Astrocyte (in vitro differentiated cells and primary cell): ENCODE measurements around the gene GFRA1.

ENCODE experiments used
- EZH2 ChIP-seq: IDR thresholded peaks from 2 replicates; pipeline ENCODE4 v1.6.1; 2012; ENCODE audit warnings: mild to moderate bottlenecking, low read length, inconsistent platforms; ENCODE audit not compliant: insufficient read depth
- TF ChIP-seq, protein P1 (sequence below): IDR thresholded peaks from 2 replicates; pipeline ENCODE4 v1.5.1; 2011; ENCODE audit warnings: low read depth, mild to moderate bottlenecking, inconsistent platforms, low read length, moderate library complexity; ENCODE audit not compliant: insufficient read depth

DNA sequence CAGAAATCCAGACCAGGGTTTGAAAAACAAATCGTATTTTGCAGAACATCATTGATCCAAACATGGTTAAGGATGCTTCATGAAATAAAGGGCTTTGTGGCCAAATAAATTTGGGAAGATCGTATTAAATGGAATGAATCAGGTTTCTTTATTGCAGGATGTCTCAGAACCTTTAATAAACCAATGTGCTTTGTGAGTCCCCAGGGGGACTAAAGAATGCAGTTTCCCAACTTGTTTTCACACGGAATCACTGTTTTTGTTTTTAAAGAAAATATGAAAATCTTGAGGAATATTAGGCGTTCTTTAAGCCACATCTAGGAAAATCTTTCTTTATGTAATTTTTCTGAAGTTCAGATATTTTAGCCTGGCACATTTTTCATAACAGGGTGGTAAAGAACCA lies 34.4 kb upstream of the GFRA1 start:
- TF ChIP-seq, protein P1, sequence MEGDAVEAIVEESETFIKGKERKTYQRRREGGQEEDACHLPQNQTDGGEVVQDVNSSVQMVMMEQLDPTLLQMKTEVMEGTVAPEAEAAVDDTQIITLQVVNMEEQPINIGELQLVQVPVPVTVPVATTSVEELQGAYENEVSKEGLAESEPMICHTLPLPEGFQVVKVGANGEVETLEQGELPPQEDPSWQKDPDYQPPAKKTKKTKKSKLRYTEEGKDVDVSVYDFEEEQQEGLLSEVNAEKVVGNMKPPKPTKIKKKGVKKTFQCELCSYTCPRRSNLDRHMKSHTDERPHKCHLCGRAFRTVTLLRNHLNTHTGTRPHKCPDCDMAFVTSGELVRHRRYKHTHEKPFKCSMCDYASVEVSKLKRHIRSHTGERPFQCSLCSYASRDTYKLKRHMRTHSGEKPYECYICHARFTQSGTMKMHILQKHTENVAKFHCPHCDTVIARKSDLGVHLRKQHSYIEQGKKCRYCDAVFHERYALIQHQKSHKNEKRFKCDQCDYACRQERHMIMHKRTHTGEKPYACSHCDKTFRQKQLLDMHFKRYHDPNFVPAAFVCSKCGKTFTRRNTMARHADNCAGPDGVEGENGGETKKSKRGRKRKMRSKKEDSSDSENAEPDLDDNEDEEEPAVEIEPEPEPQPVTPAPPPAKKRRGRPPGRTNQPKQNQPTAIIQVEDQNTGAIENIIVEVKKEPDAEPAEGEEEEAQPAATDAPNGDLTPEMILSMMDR: no peak
- TF ChIP-seq EZH2: no peak
